ENCODE measurements around the gene KPNA6. TPM values are rescaled to one million over a fixed set of nuclear protein-coding genes. Genes with fewer than 3 reads are reported as not detected.
A peak's percentile ranks its signal among the peaks of the same experiment; 100 is the strongest.

KPNA6 gene
- total and polyA plus RNA-seq, 10 of the 15 experiments (the other 5 are each of a cell fraction or from before 2014, with no cell fraction given): 11.1 to 55.6 (median 25.9) TPM

GRCh38 chr1:32215629-32216480, 108.0 kb downstream of the KPNA6 start:
- Histone ChIP-seq H3K9ac (ENCODE audit: control insufficient read depth, insufficient read depth, low read length) (no peak overlapping the region), H3K27ac (ENCODE audit: control insufficient read depth, insufficient read depth) (no peak overlapping the region), H3K4me1 (ENCODE audit: control insufficient read depth, insufficient read depth, low read length) (no peaks in the 10 kb centered on the region), H3K36me3 (ENCODE audit: control insufficient read depth in 2 of 2, insufficient read depth in 2 of 2, low read length in 1 of 2) (peaks cover 0 to 10% of the 10 kb centered on the region in 2 experiments; a peak in 1 of 4 replicates), H3K9me3 (replicated peaks; ENCODE audit: control insufficient read depth, insufficient read depth, low read length) (no peaks in the 10 kb centered on the region), H3K4me2 (ENCODE audit: control insufficient read depth, insufficient read depth) (no peak overlapping the region), H3K27me3 (replicated peaks in 1 of 2; ENCODE audit: control insufficient read depth in 2 of 2, insufficient read depth in 2 of 2, low read length in 1 of 2) (no peaks in the 10 kb centered on the region), H4K20me1 (ENCODE audit: control insufficient read depth, insufficient read depth) (no peaks in the 10 kb centered on the region), H2AFZ (ENCODE audit: control insufficient read depth, low read depth, low read length) (0 out of 2 replicates have a peak overlapping the region, but pooled peaks have one; percentile 8), H3K4me3 (no peak overlapping the region), H3K79me2 (ENCODE audit: control insufficient read depth, insufficient read depth, low read length) (no peaks in the 10 kb centered on the region)
- DNase-seq (ENCODE audit: low read depth, low spot score) (no peak), ATAC-seq (peak; percentile 95), FAIRE-seq (peak; percentile 84)
- in situ Hi-C loops (cut with MboI) (no loop called here), intact Hi-C loops (cut with micrococcal nuclease; ENCODE audit: unreplicated experiment) (loop anchor here (1.0 kb wide), 2 partner anchors 100 to 198 kb away; no protein-coding TSS in a partner anchor)
- no TSS peak for BruUV-seq (replicated peaks)
- ChIA-PET POLR2A (interaction anchor here (0.8 to 3.0 kb wide), 7 partner anchors 15 to 179 kb away, joined by 3 to 18 read pairs (median 4); partner anchors contain the start of genes BSDC1, CCDC28B and MARCKSL1), RAD21 (ENCODE audit: unreplicated experiment) (interaction anchor here (0.7 to 3.2 kb wide), 31 partner anchors 11 to 215 kb away, joined by 3 to 49 read pairs (median 6); partner anchors contain the start of genes BSDC1, FAM167B, HDAC1 and IQCC), SMC1A (ENCODE audit: uncharacterized antibody, unreplicated experiment) (interaction anchor here (0.6 to 4.6 kb wide), 33 partner anchors 10 to 234 kb away, joined by 3 to 44 read pairs (median 4); partner anchors contain the start of genes BSDC1, FAM167B, HDAC1 and IQCC), CTCF (interaction anchor here (0.5 to 7.7 kb wide), 59 partner anchors 8 to 497 kb away, joined by 3 to 123 read pairs (median 6); partner anchors contain the start of genes BSDC1, CCDC28B, FAM167B and IQCC)
- 72% methylated on average over 10 of the region's 10 CpGs for WGBS (ENCODE audit: insufficient coverage, insufficient replicate concordance, low lambda C conversion rate, missing lambda C conversion rate)
- TF ChIP-seq MAX (IDR thresholded peaks at IDR 0.05; ENCODE audit: low read depth, low read length): no peak
- TF ChIP-seq BCLAF1 (IDR thresholded peaks at IDR 0.05): no peak
- TF ChIP-seq SIX5 (IDR thresholded peaks at IDR 0.05; ENCODE audit: low read depth, low read length, severe bottlenecking): no peak
- TF ChIP-seq TCF3 (IDR thresholded peaks at IDR 0.05; ENCODE audit: borderline replicate concordance, insufficient read depth, low read depth, low read length): no peak
- TF ChIP-seq HCFC1 (IDR thresholded peaks at IDR 0.05; ENCODE audit: low read length): no peak
- peak; percentile 61; the same call in 1 of the 2 replicates for TF ChIP-seq YY1 (IDR thresholded peaks at IDR 0.05; ENCODE audit: low read depth, low read length)
- TF ChIP-seq RAD21 (IDR thresholded peaks at IDR 0.05; ENCODE audit: insufficient read depth, low read depth, low read length): peak; percentile 82
- TF ChIP-seq RB1 (IDR thresholded peaks at IDR 0.05; ENCODE audit: borderline replicate concordance): no peak
- no peak for TF ChIP-seq SRF (IDR thresholded peaks at IDR 0.05; ENCODE audit: low read depth in 2 of 2, low read length in 2 of 2)
- no peak for TF ChIP-seq ELK1 (IDR thresholded peaks at IDR 0.05; ENCODE audit: low read depth, low read length)
- TF ChIP-seq POLR2AphosphoS5 (IDR thresholded peaks at IDR 0.05; ENCODE audit: low read length): no peak
- no peak for TF ChIP-seq HDAC6 (IDR thresholded peaks at IDR 0.05; ENCODE audit: unreplicated experiment)
- TF ChIP-seq IKZF1 (conservative IDR thresholded peaks at IDR 0.05): peak; percentile 39; the same call in 1 of the 2 replicates
- no peak for TF ChIP-seq ZNF207 (IDR thresholded peaks at IDR 0.05; ENCODE audit: borderline replicate concordance)
- TF ChIP-seq FOXM1 (IDR thresholded peaks at IDR 0.05; ENCODE audit: low read depth, low read length): no peak
- TF ChIP-seq BCL11A (IDR thresholded peaks at IDR 0.05; ENCODE audit: low read depth, low read length): no peak
- no peak for TF ChIP-seq ZZZ3 (IDR thresholded peaks at IDR 0.05; ENCODE audit: control insufficient read depth, insufficient read length, low read depth)
- TF ChIP-seq TARDBP (IDR thresholded peaks at IDR 0.05; ENCODE audit: borderline replicate concordance): no peak
